Vagina (tissue), 2 donors: ENCODE measurements around the gene ZSCAN1.

Experiments used
- POLR2AphosphoS5 ChIP-seq, 2 donors: sonication (generic); formaldehyde crosslinking; IDR thresholded peaks; one replicate each; pipeline ENCODE4 v1.9.0; 2017; ENCODE audit warnings: antibody characterized with exemption in 2 of 2, mild to moderate bottlenecking in 2 of 2, low read depth in 1 of 2; ENCODE audit not compliant: insufficient read depth in 1 of 2
- TF ChIP-seq, protein P1 (sequence below), 3 experiments: fragments of 450-650 bp in 2 of 3; fragments of 200-600 bp in 1 of 3; sonication (generic) in 1 of 3; IDR thresholded peaks; one replicate each; pipeline ENCODE4 v1.5.1; 2017 to 2019; ENCODE audit warnings: antibody characterized with exemption in 3 of 3, mild to moderate bottlenecking in 2 of 3, moderate library complexity in 2 of 3

DNA sequence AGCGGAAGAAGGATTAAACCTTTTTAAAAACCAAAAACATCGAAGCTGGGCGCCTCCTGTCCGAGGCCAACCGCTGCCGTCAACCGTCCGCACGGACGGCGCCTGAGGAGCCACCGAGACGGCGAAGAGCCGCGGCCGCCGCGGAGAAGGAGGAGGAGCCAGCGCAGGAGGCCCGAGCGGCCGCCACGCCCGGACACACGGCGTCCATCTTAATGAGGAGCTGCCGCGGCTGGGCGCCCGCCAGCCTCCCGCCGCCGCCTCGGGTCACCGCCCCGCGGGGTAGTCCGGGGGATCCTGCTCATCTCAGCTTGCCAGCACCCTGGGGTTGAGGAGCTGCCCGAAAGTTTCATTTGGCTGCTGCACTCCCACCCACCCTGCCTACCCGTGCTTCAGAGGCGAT lies 10.6 kb downstream of the ZSCAN1 start:
- TF ChIP-seq, protein P1, sequence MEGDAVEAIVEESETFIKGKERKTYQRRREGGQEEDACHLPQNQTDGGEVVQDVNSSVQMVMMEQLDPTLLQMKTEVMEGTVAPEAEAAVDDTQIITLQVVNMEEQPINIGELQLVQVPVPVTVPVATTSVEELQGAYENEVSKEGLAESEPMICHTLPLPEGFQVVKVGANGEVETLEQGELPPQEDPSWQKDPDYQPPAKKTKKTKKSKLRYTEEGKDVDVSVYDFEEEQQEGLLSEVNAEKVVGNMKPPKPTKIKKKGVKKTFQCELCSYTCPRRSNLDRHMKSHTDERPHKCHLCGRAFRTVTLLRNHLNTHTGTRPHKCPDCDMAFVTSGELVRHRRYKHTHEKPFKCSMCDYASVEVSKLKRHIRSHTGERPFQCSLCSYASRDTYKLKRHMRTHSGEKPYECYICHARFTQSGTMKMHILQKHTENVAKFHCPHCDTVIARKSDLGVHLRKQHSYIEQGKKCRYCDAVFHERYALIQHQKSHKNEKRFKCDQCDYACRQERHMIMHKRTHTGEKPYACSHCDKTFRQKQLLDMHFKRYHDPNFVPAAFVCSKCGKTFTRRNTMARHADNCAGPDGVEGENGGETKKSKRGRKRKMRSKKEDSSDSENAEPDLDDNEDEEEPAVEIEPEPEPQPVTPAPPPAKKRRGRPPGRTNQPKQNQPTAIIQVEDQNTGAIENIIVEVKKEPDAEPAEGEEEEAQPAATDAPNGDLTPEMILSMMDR (IDR thresholded peaks at IDR 0.05), result no peak
- no peak for TF ChIP-seq POLR2AphosphoS5 (IDR thresholded peaks at IDR 0.05; ENCODE audit: insufficient read depth in 1 of 2, low read depth in 1 of 2)
